Fibroblast of the aortic adventitia (primary cell): Measurements from ENCODE around the gene AATK. TPM values are rescaled to one million over a fixed set of nuclear protein-coding genes. Genes with fewer than 3 reads are reported as not detected.

ENCODE experiments used
- DNase-seq: peaks from one replicate; pipeline ENCODE4 v3.0.0-alpha.2; 2010; ENCODE audit warnings: low read depth
- H3K4me3 ChIP-seq: 2 replicates; pipeline ENCODE4 v1.5.1; 2011; ENCODE audit warnings: low read depth, mild to moderate bottlenecking, control low read depth, low read length, moderate library complexity
- CTCF ChIP-seq: IDR thresholded peaks from 2 replicates; pipeline ENCODE4 v1.5.1; 2011; ENCODE audit warnings: mild to moderate bottlenecking, low read length, control low read depth, inconsistent platforms; ENCODE audit not compliant: insufficient read depth
- total RNA-seq: library from RNA; depleted of rRNA; stranded (reverse); fragments of >200 nt; gene quantifications from 2 replicates; pipeline ENCODE4 v1.2.3, GENCODE V29; 2012; ENCODE audit warnings: low replicate concordance

Gene AATK
- total RNA-seq, result 0.16 and 0.18 TPM in 2 replicates

- H3K4me3 ChIP-seq, result peak within 1 kb of the TSS; percentile 31
- TF ChIP-seq CTCF, result no peak
- DNase-seq, result no peak
Observed at GRCh38 chr17:81166033-81166492, at the start of gene AATK. Gene AATK, minus strand, starts transcription at chr17:81166221. Its CDS starts 229 bp downstream, at chr17:81165992.

- no peak for TF ChIP-seq CTCF
- H3K4me3 ChIP-seq, result no peak overlapping the region
- no peak for DNase-seq
Observed at GRCh38 chr17:81213978-81214377, 48.0 kb upstream of the AATK start.

GRCh38 chr17:81212365-81212764, 46.3 kb upstream of the AATK start:
- no peak for DNase-seq
- TF ChIP-seq CTCF, result no peak
- no peak overlapping the region for H3K4me3 ChIP-seq

GRCh38 chr17:81210868-81211267, 44.8 kb upstream of the AATK start:
- TF ChIP-seq CTCF, result no peak
- no peak overlapping the region for H3K4me3 ChIP-seq
- DNase-seq, result peak; percentile 55

GRCh38 chr17:81210466-81210865, 44.4 kb upstream of the AATK start:
- H3K4me3 ChIP-seq, result no peak overlapping the region
- no peak for TF ChIP-seq CTCF
- DNase-seq, result no peak

- no peak for TF ChIP-seq CTCF
Observed at GRCh38 chr17:81209141-81209540, 43.1 kb upstream of the AATK start.

GRCh38 chr17:81208651-81209050, 42.6 kb upstream of the AATK start:
- TF ChIP-seq CTCF, result no peak
- H3K4me3 ChIP-seq, result no peak overlapping the region
- no peak for DNase-seq

More at GRCh38 chr17:81209141-81209540, 43.1 kb upstream of the AATK start:
- no peak overlapping the region for H3K4me3 ChIP-seq
- no peak for DNase-seq
